Loucy (cell line): ENCODE results near the gene BIRC2.

Source experiments
- H2AFZ ChIP-seq: fragments of 200-600 bp; sonication (generic); 2 replicates; pipeline ENCODE4 v1.6.0; 2016; ENCODE audit warnings: antibody characterized with exemption, mild to moderate bottlenecking, low read length, moderate library complexity
- H3F3A ChIP-seq: fragments of 200-600 bp; 2 replicates; pipeline ENCODE4 v1.6.0; 2016; ENCODE audit warnings: antibody characterized with exemption, low read depth, mild to moderate bottlenecking
- H3K27me3 ChIP-seq: fragments of 200-600 bp; sonication (generic); 2 replicates; pipeline ENCODE4 v1.6.1; 2014; ENCODE audit warnings: low read length, mild to moderate bottlenecking; ENCODE audit not compliant: insufficient read depth, poor library complexity, severe bottlenecking
- H3K36me3 ChIP-seq: fragments of 200-600 bp; sonication (generic); 2 replicates; pipeline ENCODE4 v1.6.1; 2016; ENCODE audit warnings: low read length; ENCODE audit not compliant: insufficient read depth
- H3K4me1 ChIP-seq: fragments of 200-600 bp; sonication (generic); 2 replicates; pipeline ENCODE4 v1.5.1; 2014; ENCODE audit warnings: low read length, mild to moderate bottlenecking; ENCODE audit not compliant: insufficient read depth, poor library complexity, severe bottlenecking
- H3K4me2 ChIP-seq: fragments of 200-600 bp; sonication (generic); 2 replicates; pipeline ENCODE4 v1.6.0; 2014; ENCODE audit warnings: antibody characterized with exemption, low read length, low read depth, mild to moderate bottlenecking; ENCODE audit not compliant: poor library complexity, severe bottlenecking
- H3K4me3 ChIP-seq: fragments of 200-600 bp; sonication (generic); 2 replicates; pipeline ENCODE4 v1.5.1; 2014; ENCODE audit warnings: low read length, mild to moderate bottlenecking, mixed read lengths; ENCODE audit not compliant: poor library complexity, severe bottlenecking
- H3K79me2 ChIP-seq: fragments of 200-600 bp; sonication (generic); 2 replicates; pipeline ENCODE4 v1.6.1; 2014; ENCODE audit warnings: low read length; ENCODE audit not compliant: insufficient read depth
- H3K9ac ChIP-seq: fragments of 200-600 bp; sonication (generic); 2 replicates; pipeline ENCODE4 v1.6.0; 2014; ENCODE audit warnings: mild to moderate bottlenecking, low read depth, low read length, moderate library complexity; ENCODE audit not compliant: poor library complexity, severe bottlenecking
- H3K9me2 ChIP-seq: fragments of 200-600 bp; sonication (generic); replicated peaks from 2 replicates; pipeline ENCODE4 v1.6.1; 2016; ENCODE audit warnings: low read depth, low read length, mixed read lengths
- H3K9me3 ChIP-seq: fragments of 200-600 bp; sonication (generic); 2 replicates; pipeline ENCODE4 v1.6.1; 2014; ENCODE audit warnings: mild to moderate bottlenecking, antibody characterized with exemption, low read length, low read depth; ENCODE audit not compliant: insufficient read depth
- H4K20me1 ChIP-seq: fragments of 200-600 bp; sonication (generic); 2 replicates; pipeline ENCODE4 v1.6.0; 2014; ENCODE audit warnings: antibody characterized with exemption, low read length, mild to moderate bottlenecking; ENCODE audit not compliant: insufficient read depth, poor library complexity, severe bottlenecking
- EZH2phosphoT487 ChIP-seq: fragments of 200-600 bp; IDR thresholded peaks from 2 replicates; pipeline ENCODE4 v1.6.1; 2018; ENCODE audit warnings: antibody characterized with exemption, mild to moderate bottlenecking, moderate library complexity, borderline replicate concordance
- TF ChIP-seq, protein P1 (sequence below): fragments of 200-600 bp; sonication (generic); conservative IDR thresholded peaks from 2 replicates; pipeline ENCODE4 v1.5.1; 2014; ENCODE audit warnings: mild to moderate bottlenecking, antibody characterized with exemption, low read length

Gene BIRC2

DNA sequence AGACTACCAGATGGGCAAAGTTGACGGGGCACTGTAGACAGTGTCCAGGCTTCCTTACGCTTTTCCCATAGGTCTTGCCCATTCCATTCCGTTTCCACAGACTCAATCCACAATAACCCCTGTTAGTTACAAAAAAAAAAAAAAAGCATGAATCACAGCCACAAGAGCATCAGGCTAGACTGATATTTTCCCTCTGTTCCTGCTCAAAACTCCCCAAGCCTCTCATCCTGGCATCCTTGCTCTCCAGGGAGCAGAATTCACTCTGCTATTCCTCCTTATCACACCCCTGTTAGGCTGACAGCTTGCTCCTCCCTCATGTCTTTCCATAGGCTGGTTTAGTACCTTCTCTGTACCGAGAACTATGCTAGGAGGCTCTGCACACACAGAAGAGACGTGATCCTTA lies 63.4 kb downstream of the BIRC2 start:
- no peaks in the 10 kb centered on the region for H3K9me3 ChIP-seq
- TF ChIP-seq, protein P1, sequence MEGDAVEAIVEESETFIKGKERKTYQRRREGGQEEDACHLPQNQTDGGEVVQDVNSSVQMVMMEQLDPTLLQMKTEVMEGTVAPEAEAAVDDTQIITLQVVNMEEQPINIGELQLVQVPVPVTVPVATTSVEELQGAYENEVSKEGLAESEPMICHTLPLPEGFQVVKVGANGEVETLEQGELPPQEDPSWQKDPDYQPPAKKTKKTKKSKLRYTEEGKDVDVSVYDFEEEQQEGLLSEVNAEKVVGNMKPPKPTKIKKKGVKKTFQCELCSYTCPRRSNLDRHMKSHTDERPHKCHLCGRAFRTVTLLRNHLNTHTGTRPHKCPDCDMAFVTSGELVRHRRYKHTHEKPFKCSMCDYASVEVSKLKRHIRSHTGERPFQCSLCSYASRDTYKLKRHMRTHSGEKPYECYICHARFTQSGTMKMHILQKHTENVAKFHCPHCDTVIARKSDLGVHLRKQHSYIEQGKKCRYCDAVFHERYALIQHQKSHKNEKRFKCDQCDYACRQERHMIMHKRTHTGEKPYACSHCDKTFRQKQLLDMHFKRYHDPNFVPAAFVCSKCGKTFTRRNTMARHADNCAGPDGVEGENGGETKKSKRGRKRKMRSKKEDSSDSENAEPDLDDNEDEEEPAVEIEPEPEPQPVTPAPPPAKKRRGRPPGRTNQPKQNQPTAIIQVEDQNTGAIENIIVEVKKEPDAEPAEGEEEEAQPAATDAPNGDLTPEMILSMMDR = no peak
- TF ChIP-seq EZH2phosphoT487 = no peak
- no peak overlapping the region for H3K4me3 ChIP-seq
- no peak overlapping the region for H3K9ac ChIP-seq
- H3K27me3 ChIP-seq = no peaks in the 10 kb centered on the region
- no peaks in the 10 kb centered on the region for H3K9me2 ChIP-seq
- H3K4me1 ChIP-seq = peaks cover 13% of the 10 kb centered on the region
- peaks cover 97% of the 10 kb centered on the region for H4K20me1 ChIP-seq
- no peak overlapping the region for H2AFZ ChIP-seq
- H3K36me3 ChIP-seq = peaks cover 55% of the 10 kb centered on the region; the same call in 1 of the 2 replicates
- peaks cover 100% of the 10 kb centered on the region for H3K79me2 ChIP-seq
- H3F3A ChIP-seq = no peaks in the 10 kb centered on the region
- H3K4me2 ChIP-seq = no peak overlapping the region

DNA sequence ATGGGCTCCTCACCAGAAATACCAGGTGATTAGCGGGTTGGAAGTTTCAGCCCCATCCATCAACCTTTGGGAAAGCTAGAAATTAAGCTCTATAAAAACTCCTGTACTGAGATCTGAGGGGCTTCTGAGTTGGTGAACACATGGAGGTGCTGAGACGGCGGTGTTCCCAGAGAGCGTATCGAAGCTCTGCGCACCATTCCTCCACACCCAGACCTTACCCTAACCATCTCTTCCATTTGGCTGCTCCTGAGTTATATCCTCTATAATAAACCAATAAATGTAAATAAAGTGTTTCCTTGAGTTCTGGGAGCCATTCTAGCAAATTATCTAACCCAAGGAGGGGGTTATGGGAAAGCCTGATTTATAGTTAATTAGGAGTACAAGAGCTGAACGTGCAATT lies 64.1 kb downstream of the BIRC2 start:
- no peaks in the 10 kb centered on the region for H3K27me3 ChIP-seq

DNA sequence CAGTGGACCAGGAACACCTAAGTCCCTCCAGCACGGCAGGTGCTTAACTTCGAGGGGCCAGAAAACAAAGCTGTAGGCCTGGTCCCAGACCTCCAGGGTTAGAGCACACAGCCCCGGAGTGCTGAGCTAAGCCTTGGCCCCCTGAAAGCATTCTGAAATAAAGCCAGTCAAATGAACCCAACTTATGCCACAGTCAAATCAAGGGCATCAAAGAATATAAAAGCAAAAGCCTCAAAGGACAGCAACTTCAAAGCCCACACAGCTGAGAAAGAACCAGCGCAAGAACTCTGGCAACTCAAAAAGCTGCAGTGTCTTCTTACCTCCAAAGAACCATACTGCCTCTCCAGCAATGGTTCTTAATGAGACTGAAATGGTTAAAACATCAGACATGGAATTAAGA lies 66.5 kb downstream of the BIRC2 start:
- peaks cover 34% of the 10 kb centered on the region for H3K36me3 ChIP-seq

More for the DNA sequence above, 64.1 kb downstream of the BIRC2 start:
- Histone ChIP-seq H3K4me1 (peaks cover 16% of the 10 kb centered on the region), H2AFZ (no peak overlapping the region), H3K79me2 (peaks cover 100% of the 10 kb centered on the region), H3K4me2 (no peak overlapping the region), H3K36me3 (peaks cover 49% of the 10 kb centered on the region; the same call in 1 of the 2 replicates), H3F3A (no peaks in the 10 kb centered on the region), H3K9ac (no peak overlapping the region), H3K9me2 (no peaks in the 10 kb centered on the region), H4K20me1 (peaks cover 97% of the 10 kb centered on the region), H3K4me3 (no peak overlapping the region), H3K9me3 (no peaks in the 10 kb centered on the region)
- TF ChIP-seq, protein P1 = no peak
- no peak for TF ChIP-seq EZH2phosphoT487

More for the DNA sequence above, 66.5 kb downstream of the BIRC2 start:
- H3K9me3 ChIP-seq = 0 out of 2 replicates have a peak, but pooled peaks cover 3% of the 10 kb centered on the region
- H3K9ac ChIP-seq = no peak overlapping the region
- TF ChIP-seq, protein P1 = no peak
- no peak for TF ChIP-seq EZH2phosphoT487
- H3F3A ChIP-seq = no peaks in the 10 kb centered on the region
- H3K4me3 ChIP-seq = no peak overlapping the region
- H4K20me1 ChIP-seq = peaks cover 98% of the 10 kb centered on the region
- H3K4me2 ChIP-seq = no peak overlapping the region
- H3K79me2 ChIP-seq = peaks cover 100% of the 10 kb centered on the region
- H3K27me3 ChIP-seq = no peaks in the 10 kb centered on the region
- H2AFZ ChIP-seq = no peak overlapping the region
- peaks cover 23% of the 10 kb centered on the region for H3K4me1 ChIP-seq
- H3K9me2 ChIP-seq = no peaks in the 10 kb centered on the region
